Prostate gland (tissue), 2 donors: ENCODE measurements around the gene PAN3.

Experiments used
- POLR2A ChIP-seq: fragments of 450-650 bp; IDR thresholded peaks from one replicate; pipeline ENCODE4 v1.6.1; 2016; ENCODE audit warnings: antibody characterized with exemption, mild to moderate bottlenecking
- POLR2AphosphoS5 ChIP-seq: sonication (generic); formaldehyde crosslinking; IDR thresholded peaks from one replicate; pipeline ENCODE4 v1.6.1; 2017; ENCODE audit warnings: antibody characterized with exemption
- TF ChIP-seq, protein P1 (sequence below), 4 experiments: fragments of 200-600 bp in 2 of 4; fragments of 450-650 bp in 2 of 4; sonication (generic) in 2 of 4; IDR thresholded peaks; 1 replicate in 3 of 4; 2 replicates in 1 of 4; pipeline ENCODE4 v1.5.1; 2016 to 2019; ENCODE audit warnings: antibody characterized with exemption in 4 of 4, mild to moderate bottlenecking in 2 of 4, moderate library complexity in 2 of 4

DNA sequence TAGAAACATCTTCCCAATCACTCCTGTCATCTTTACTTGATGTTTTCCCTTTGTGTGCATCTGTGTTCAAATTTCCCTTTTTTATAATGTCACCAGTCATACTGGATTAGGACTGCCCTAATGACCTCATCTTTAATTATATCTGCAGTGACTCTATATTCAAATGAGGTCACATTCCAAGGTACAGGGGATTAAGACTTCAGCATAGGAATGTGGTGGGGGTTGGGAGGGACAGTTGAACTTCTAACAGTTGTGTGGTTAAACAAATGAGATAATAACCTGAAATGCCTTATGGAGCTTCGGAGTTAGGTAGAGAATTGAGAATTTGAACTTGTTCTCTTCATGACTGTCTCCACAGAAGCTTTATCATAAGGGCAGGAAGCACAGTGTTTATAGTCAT is 23.0 kb downstream of the PAN3 start:
- TF ChIP-seq, protein P1, sequence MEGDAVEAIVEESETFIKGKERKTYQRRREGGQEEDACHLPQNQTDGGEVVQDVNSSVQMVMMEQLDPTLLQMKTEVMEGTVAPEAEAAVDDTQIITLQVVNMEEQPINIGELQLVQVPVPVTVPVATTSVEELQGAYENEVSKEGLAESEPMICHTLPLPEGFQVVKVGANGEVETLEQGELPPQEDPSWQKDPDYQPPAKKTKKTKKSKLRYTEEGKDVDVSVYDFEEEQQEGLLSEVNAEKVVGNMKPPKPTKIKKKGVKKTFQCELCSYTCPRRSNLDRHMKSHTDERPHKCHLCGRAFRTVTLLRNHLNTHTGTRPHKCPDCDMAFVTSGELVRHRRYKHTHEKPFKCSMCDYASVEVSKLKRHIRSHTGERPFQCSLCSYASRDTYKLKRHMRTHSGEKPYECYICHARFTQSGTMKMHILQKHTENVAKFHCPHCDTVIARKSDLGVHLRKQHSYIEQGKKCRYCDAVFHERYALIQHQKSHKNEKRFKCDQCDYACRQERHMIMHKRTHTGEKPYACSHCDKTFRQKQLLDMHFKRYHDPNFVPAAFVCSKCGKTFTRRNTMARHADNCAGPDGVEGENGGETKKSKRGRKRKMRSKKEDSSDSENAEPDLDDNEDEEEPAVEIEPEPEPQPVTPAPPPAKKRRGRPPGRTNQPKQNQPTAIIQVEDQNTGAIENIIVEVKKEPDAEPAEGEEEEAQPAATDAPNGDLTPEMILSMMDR (IDR thresholded peaks at IDR 0.05), result no peak
- TF ChIP-seq POLR2AphosphoS5 (no peak), POLR2A (no peak)
